Mesodermal cell (in vitro differentiated cells): ENCODE data around the gene SPATA13.
"Not testable (repeated sequence)": the region's sequence is repeated elsewhere in the genome, so short reads cannot be mapped to it uniquely, and the experiment has no call there.

Experiments
- H3K27ac ChIP-seq: 2 replicates; pipeline ENCODE4 v1.7.0; 2013; ENCODE audit warnings: mild to moderate bottlenecking, low read depth, low read length, moderate library complexity; ENCODE audit not compliant: severe bottlenecking
- H3K36me3 ChIP-seq: 2 replicates; pipeline ENCODE4 v1.7.1; 2013; ENCODE audit warnings: mild to moderate bottlenecking, low read length, moderate library complexity; ENCODE audit not compliant: control insufficient read depth, insufficient read depth
- H3K4me1 ChIP-seq: one replicate; pipeline ENCODE4 v1.7.1; 2013; ENCODE audit warnings: mild to moderate bottlenecking, low read length; ENCODE audit not compliant: insufficient read depth, control insufficient read depth, poor library complexity, severe bottlenecking
- H3K4me3 ChIP-seq: 2 replicates; pipeline ENCODE4 v1.7.0; 2013; ENCODE audit warnings: low read length, control low read depth, mild to moderate bottlenecking; ENCODE audit not compliant: insufficient read depth, poor library complexity, severe bottlenecking; ENCODE audit errors: extremely low read depth
- H3K9me3 ChIP-seq: 2 replicates; pipeline ENCODE4 v1.7.1; 2013; ENCODE audit warnings: mild to moderate bottlenecking, low read length, moderate library complexity; ENCODE audit not compliant: control insufficient read depth
- WGBS, 2 experiments: methylation state at CpG; one replicate each; pipeline ENCODE4 v1.1.5; 2013; ENCODE audit warnings: missing lambda C conversion rate in 2 of 2; ENCODE audit not compliant: insufficient coverage in 2 of 2; 5-methylcytosine and 5-hydroxymethylcytosine counted together

SPATA13 gene

DNA sequence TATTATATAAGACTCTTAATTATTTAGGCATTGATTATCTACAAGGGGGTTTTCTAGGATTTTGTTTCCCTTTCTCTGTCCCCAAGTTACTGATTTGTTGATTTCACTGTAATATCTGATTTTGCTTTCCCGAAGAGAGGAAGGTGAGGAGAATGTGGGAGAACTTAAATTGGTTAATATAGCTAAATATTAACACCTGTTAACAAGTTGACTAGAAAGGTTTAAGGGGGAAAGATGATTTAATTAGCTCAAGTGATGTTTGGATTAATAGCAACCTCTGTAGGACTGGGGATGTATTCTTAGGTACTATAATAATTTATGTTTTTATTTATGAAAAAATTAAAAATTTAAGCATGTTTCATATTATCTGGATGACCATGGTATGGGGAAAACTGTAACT lies 35.1 kb downstream of the SPATA13 start:
- peaks cover 12% of the 10 kb centered on the region for H3K4me1 ChIP-seq
- no peaks in the 10 kb centered on the region for H3K9me3 ChIP-seq
- no peak overlapping the region for H3K27ac ChIP-seq
- no peak overlapping the region for H3K4me3 ChIP-seq
- H3K36me3 ChIP-seq = peaks cover 8% of the 10 kb centered on the region
- no CpG with 5 or more reads among the region's 1 CpG for WGBS, 2 experiments

- WGBS, 2 experiments = 44 to 50% methylated on average over 2 of the region's 4 CpGs
- Histone ChIP-seq H3K4me3 (no peak overlapping the region), H3K4me1 (peaks cover 10% of the 10 kb centered on the region), H3K27ac (no peak overlapping the region), H3K36me3 (peaks cover 5% of the 10 kb centered on the region), H3K9me3 (no peaks in the 10 kb centered on the region)
Observed at GRCh38 chr13:24196593-24197197, 36.2 kb downstream of the SPATA13 start.

DNA sequence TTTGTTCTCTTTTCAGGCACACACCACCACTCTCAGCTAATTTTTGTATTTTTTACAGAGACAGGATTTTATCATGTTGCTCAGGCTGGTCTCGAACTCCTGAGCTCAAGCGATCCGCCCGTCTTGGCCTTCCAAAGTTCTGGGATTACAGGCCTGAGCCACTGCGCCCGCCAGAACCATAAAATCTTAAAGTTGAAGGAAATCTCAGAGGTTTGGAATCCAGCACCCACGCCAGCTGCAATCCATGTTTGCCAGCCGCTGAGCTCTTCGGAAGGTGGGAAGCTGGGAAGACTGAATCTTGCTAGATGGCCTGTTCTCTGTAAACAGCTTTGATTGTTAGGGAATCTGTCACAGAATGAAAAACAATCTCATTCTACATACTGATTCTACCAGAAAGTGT lies 38.5 kb downstream of the SPATA13 start:
- Histone ChIP-seq H3K4me1 (peaks cover 4% of the 10 kb centered on the region), H3K9me3 (no peaks in the 10 kb centered on the region), H3K27ac (no peak overlapping the region), H3K36me3 (peaks cover 5% of the 10 kb centered on the region), H3K4me3 (no peak overlapping the region)
- WGBS, 2 experiments = 85 to 96% methylated on average over 6 to 9 of the region's 9 CpGs

GRCh38 chr13:24202215-24202614 lies 41.7 kb downstream of the SPATA13 start:
- no peaks in the 10 kb centered on the region for H3K9me3 ChIP-seq
- H3K4me1 ChIP-seq = peaks cover 7% of the 10 kb centered on the region
- H3K27ac ChIP-seq = no peak overlapping the region
- H3K4me3 ChIP-seq = no peak overlapping the region
- H3K36me3 ChIP-seq = peaks cover 5% of the 10 kb centered on the region
- 82 to 87% methylated on average over 3 to 7 of the region's 7 CpGs for WGBS, 2 experiments

GRCh38 chr13:24203273-24203672 lies 42.8 kb downstream of the SPATA13 start:
- 42 to 100% methylated on average over 1 to 2 of the region's 3 CpGs for WGBS, 2 experiments
- Histone ChIP-seq H3K9me3 (no peaks in the 10 kb centered on the region), H3K4me3 (no peak overlapping the region), H3K4me1 (peaks cover 7% of the 10 kb centered on the region), H3K36me3 (peaks cover 5% of the 10 kb centered on the region), H3K27ac (peak overlapping the region; percentile 53)

DNA sequence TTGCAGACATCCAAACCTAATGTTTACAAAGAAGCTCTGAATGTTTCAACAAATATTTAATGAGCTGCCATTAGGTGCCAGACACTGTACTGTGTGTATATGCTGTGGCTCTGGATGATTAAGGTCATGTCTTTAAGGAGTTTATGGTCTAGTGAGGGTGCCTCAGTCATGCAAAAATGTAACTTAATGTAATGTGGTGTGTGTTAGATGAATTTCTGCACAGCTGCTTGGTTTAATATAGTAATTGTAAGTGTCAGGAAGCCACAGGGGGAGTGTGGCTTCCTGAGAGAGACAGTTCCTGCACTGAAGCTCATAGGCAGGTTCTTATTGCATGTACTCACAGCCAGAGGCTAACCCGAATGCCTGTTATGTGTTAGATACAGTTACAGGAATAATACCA lies 43.3 kb downstream of the SPATA13 start:
- peaks cover 7% of the 10 kb centered on the region for H3K4me1 ChIP-seq
- H3K9me3 ChIP-seq = no peaks in the 10 kb centered on the region
- no CpG with 5 or more reads among the region's 1 CpG for WGBS, 2 experiments
- H3K36me3 ChIP-seq = peaks cover 5% of the 10 kb centered on the region
- H3K4me3 ChIP-seq = no peak overlapping the region
- no peak overlapping the region for H3K27ac ChIP-seq

- H3K36me3 ChIP-seq, H3K9me3 ChIP-seq, H3K27ac ChIP-seq, H3K4me3 ChIP-seq, H3K4me1 ChIP-seq: not testable (repeated sequence)
- 100% methylated on average over 1 of the region's 1 CpG for WGBS, 2 experiments
Observed at GRCh38 chr13:24205076-24205475, 44.6 kb downstream of the SPATA13 start.

- Histone ChIP-seq H3K36me3 (no peaks in the 10 kb centered on the region), H3K9me3 (no peaks in the 10 kb centered on the region), H3K4me1 (peaks cover 7% of the 10 kb centered on the region), H3K4me3 (no peak overlapping the region), H3K27ac (no peak overlapping the region)
- WGBS, 2 experiments = 83 to 100% methylated on average over 5 to 6 of the region's 7 CpGs
Observed at GRCh38 chr13:24207841-24208667, 47.5 kb downstream of the SPATA13 start.

DNA sequence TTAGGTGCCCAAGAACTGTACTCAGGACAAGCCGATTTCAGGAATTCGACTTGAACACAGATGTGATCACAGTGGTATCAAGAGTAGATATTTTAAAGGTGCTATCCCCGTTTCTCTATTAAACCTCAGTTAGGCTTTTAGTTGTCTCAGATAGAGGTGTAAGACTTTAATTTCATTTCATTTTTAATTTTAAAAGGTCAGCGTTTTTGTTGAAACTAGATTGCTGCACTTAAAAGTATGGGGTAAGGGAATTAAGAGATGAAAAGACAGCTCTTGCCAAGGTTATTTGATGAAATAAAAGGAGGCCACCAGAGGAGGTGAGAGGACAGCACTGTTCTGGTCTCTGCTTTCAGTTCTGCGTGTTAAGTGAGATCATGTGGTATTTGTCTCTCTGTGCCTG lies 48.6 kb downstream of the SPATA13 start:
- Histone ChIP-seq H3K9me3 (no peaks in the 10 kb centered on the region), H3K4me3 (no peak overlapping the region), H3K4me1 (peaks cover 3% of the 10 kb centered on the region), H3K27ac (no peak overlapping the region), H3K36me3 (no peaks in the 10 kb centered on the region)
- 100% methylated on average over 3 of the region's 5 CpGs; no CpG with 5 or more reads in 1 of the 2 experiments for WGBS, 2 experiments

DNA sequence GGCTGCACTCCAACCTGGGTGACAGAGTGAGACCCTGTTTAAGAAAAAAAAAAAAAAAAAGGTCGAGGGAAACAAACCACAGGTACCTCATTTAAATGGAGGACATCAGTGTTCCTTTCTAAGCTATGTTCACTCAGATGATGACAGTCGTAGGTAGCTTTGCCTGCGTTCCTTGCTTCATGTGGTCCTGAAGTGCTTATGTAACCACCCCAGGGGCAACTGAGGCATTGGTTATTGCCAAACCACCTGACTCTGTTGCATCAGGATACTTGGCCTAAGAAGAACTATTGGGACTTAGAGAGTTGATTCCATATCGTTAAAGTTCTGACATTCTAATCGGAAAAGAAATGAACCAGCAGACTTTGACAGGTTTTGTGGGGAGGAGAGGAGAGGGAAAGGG lies 51.7 kb downstream of the SPATA13 start:
- no peak overlapping the region for H3K27ac ChIP-seq
- no peak overlapping the region for H3K4me3 ChIP-seq
- H3K4me1 ChIP-seq = peaks cover 2% of the 10 kb centered on the region
- 95 to 96% methylated on average over 4 of the region's 5 CpGs for WGBS, 2 experiments
- H3K9me3 ChIP-seq = no peaks in the 10 kb centered on the region
- no peaks in the 10 kb centered on the region for H3K36me3 ChIP-seq

- no peaks in the 10 kb centered on the region for H3K36me3 ChIP-seq
- no peaks in the 10 kb centered on the region for H3K9me3 ChIP-seq
- peaks cover 6% of the 10 kb centered on the region for H3K4me1 ChIP-seq
- 74 to 90% methylated on average over 6 of the region's 7 CpGs for WGBS, 2 experiments
- no peak overlapping the region for H3K27ac ChIP-seq
- no peak overlapping the region for H3K4me3 ChIP-seq
Observed at GRCh38 chr13:24212674-24213073, 52.2 kb downstream of the SPATA13 start.
